ENCODE results near the gene ADCY9. TPM values are rescaled to one million over a fixed set of nuclear protein-coding genes. Genes with fewer than 3 reads are reported as not detected.

Gene ADCY9
- total RNA-seq, 1 experiment from 2014 or later: 11.5 TPM

DNA sequence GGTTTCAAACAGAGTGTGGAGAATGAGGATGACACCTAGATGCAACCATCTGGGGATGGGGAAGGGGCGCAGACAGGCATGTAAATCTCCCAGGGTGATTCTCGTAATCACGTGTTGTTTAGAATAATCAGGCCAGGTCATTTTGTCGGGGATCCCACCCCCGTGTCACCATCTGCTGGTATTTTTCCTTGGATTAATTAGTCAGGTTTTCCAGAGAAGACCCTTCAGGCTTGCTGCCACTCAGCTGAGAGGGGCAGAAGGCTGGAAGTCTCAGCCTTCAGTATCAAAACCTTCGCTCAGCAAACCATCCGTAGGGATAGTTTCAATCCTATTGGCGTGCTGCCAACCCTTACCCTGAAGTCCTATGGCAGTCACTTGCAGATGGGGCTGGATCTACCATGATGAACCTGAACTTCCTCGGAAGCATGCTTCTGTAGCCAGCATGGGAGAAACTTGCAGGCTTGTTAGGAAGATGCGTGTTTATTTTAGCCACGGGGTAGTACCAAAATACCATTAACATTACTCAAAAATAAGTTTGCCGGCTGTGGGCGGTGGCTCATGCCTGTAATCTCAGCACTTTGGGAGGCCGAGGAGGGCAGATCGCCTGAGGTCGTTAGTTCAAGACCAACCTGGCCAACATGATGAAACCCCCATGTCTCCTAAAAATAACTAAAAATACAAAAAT is 7.5 kb upstream of the ADCY9 start (continued):
- TF ChIP-seq ZBTB21 (CRISPR knock-in tag; IDR thresholded peaks at IDR 0.05; ENCODE audit: borderline replicate concordance) (no peak), ETV6 (CRISPR knock-in tag; IDR thresholded peaks at IDR 0.05) (no peak), GRHL2 (CRISPR knock-in tag; IDR thresholded peaks at IDR 0.05; ENCODE audit: insufficient replicate concordance, severe bottlenecking) (no peak)

DNA sequence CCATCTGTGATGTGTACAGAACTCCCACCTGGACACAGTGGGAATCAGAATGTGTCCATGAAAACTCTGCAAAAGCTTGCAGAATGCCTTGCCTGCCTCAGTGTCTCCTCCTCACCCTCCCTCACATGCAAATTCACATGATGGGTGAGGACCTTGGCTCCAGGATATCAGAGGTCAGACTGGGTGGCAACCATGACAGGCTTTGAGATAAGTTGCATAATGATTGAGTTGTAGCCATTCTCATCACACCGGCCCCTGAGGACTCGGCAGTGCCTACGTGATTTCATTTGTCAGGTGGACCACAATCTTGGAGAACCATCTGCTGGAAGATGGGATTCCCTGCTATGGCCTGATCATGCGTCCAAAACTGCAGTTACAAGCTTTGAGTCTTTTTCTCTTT is 3.9 kb upstream of the ADCY9 start:
- H3K27me3 Mint-ChIP-seq (ENCODE audit: low read depth): peaks cover 19% of the 10 kb centered on the region
- CTCF ChIA-PET: interaction anchor here (0.9 kb wide), 1 partner anchor 53 kb away, joined by 3 read pairs; no protein-coding TSS in a partner anchor
- H3K9me3 Mint-ChIP-seq: no peaks in the 10 kb centered on the region
- POLR2A ChIA-PET: interaction anchor here (0.6 to 0.7 kb wide), 2 partner anchors 11 to 284 kb away, joined by 5 to 12 read pairs; no protein-coding TSS in a partner anchor
- H3K27ac Mint-ChIP-seq: no peak overlapping the region
- TF ChIP-seq TCF7 (CRISPR knock-in tag; IDR thresholded peaks at IDR 0.05; ENCODE audit: low read depth): no peak
- TF ChIP-seq, protein P1, sequence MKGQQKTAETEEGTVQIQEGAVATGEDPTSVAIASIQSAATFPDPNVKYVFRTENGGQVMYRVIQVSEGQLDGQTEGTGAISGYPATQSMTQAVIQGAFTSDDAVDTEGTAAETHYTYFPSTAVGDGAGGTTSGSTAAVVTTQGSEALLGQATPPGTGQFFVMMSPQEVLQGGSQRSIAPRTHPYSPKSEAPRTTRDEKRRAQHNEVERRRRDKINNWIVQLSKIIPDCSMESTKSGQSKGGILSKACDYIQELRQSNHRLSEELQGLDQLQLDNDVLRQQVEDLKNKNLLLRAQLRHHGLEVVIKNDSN (CRISPR knock-in tag; IDR thresholded peaks at IDR 0.05): no peak
- TF ChIP-seq, protein P2, sequence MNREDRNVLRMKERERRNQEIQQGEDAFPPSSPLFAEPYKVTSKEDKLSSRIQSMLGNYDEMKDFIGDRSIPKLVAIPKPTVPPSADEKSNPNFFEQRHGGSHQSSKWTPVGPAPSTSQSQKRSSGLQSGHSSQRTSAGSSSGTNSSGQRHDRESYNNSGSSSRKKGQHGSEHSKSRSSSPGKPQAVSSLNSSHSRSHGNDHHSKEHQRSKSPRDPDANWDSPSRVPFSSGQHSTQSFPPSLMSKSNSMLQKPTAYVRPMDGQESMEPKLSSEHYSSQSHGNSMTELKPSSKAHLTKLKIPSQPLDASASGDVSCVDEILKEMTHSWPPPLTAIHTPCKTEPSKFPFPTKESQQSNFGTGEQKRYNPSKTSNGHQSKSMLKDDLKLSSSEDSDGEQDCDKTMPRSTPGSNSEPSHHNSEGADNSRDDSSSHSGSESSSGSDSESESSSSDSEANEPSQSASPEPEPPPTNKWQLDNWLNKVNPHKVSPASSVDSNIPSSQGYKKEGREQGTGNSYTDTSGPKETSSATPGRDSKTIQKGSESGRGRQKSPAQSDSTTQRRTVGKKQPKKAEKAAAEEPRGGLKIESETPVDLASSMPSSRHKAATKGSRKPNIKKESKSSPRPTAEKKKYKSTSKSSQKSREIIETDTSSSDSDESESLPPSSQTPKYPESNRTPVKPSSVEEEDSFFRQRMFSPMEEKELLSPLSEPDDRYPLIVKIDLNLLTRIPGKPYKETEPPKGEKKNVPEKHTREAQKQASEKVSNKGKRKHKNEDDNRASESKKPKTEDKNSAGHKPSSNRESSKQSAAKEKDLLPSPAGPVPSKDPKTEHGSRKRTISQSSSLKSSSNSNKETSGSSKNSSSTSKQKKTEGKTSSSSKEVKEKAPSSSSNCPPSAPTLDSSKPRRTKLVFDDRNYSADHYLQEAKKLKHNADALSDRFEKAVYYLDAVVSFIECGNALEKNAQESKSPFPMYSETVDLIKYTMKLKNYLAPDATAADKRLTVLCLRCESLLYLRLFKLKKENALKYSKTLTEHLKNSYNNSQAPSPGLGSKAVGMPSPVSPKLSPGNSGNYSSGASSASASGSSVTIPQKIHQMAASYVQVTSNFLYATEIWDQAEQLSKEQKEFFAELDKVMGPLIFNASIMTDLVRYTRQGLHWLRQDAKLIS (CRISPR knock-in tag; IDR thresholded peaks at IDR 0.05; ENCODE audit: borderline replicate concordance): no peak
- TF ChIP-seq CBFB (CRISPR knock-in tag; IDR thresholded peaks at IDR 0.05; ENCODE audit: low read depth): no peak
- TF ChIP-seq JAZF1 (CRISPR knock-in tag; IDR thresholded peaks at IDR 0.05): no peak
- TF ChIP-seq, protein P3, sequence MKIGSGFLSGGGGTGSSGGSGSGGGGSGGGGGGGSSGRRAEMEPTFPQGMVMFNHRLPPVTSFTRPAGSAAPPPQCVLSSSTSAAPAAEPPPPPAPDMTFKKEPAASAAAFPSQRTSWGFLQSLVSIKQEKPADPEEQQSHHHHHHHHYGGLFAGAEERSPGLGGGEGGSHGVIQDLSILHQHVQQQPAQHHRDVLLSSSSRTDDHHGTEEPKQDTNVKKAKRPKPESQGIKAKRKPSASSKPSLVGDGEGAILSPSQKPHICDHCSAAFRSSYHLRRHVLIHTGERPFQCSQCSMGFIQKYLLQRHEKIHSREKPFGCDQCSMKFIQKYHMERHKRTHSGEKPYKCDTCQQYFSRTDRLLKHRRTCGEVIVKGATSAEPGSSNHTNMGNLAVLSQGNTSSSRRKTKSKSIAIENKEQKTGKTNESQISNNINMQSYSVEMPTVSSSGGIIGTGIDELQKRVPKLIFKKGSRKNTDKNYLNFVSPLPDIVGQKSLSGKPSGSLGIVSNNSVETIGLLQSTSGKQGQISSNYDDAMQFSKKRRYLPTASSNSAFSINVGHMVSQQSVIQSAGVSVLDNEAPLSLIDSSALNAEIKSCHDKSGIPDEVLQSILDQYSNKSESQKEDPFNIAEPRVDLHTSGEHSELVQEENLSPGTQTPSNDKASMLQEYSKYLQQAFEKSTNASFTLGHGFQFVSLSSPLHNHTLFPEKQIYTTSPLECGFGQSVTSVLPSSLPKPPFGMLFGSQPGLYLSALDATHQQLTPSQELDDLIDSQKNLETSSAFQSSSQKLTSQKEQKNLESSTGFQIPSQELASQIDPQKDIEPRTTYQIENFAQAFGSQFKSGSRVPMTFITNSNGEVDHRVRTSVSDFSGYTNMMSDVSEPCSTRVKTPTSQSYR (CRISPR knock-in tag; IDR thresholded peaks at IDR 0.05): no peak
- no peak for TF ChIP-seq IRF2 (CRISPR knock-in tag; IDR thresholded peaks at IDR 0.05; ENCODE audit: borderline replicate concordance, low read depth)
- TF ChIP-seq, protein P4, sequence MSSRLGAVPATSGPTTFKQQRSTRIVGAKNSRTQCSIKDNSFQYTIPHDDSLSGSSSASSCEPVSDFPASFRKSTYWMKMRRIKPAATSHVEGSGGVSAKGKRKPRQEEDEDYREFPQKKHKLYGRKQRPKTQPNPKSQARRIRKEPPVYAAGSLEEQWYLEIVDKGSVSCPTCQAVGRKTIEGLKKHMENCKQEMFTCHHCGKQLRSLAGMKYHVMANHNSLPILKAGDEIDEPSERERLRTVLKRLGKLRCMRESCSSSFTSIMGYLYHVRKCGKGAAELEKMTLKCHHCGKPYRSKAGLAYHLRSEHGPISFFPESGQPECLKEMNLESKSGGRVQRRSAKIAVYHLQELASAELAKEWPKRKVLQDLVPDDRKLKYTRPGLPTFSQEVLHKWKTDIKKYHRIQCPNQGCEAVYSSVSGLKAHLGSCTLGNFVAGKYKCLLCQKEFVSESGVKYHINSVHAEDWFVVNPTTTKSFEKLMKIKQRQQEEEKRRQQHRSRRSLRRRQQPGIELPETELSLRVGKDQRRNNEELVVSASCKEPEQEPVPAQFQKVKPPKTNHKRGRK (CRISPR knock-in tag; IDR thresholded peaks at IDR 0.05; ENCODE audit: borderline replicate concordance): no peak
- TF ChIP-seq ZNF263 (CRISPR knock-in tag; IDR thresholded peaks at IDR 0.05; ENCODE audit: low read depth): no peak
- TF ChIP-seq, protein P5, sequence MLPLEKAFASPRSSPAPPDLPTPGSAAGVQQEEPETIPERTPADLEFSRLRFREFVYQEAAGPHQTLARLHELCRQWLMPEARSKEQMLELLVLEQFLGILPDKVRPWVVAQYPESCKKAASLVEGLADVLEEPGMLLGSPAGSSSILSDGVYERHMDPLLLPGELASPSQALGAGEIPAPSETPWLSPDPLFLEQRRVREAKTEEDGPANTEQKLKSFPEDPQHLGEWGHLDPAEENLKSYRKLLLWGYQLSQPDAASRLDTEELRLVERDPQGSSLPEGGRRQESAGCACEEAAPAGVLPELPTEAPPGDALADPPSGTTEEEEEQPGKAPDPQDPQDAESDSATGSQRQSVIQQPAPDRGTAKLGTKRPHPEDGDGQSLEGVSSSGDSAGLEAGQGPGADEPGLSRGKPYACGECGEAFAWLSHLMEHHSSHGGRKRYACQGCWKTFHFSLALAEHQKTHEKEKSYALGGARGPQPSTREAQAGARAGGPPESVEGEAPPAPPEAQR (CRISPR knock-in tag; IDR thresholded peaks at IDR 0.05): no peak
- no peak for TF ChIP-seq GTF2I (CRISPR knock-in tag; conservative IDR thresholded peaks at IDR 0.05)
- no peak for TF ChIP-seq NR2C2 (CRISPR knock-in tag; IDR thresholded peaks at IDR 0.05)
- TF ChIP-seq ZNF219 (CRISPR knock-in tag; IDR thresholded peaks at IDR 0.05; ENCODE audit: borderline replicate concordance): no peak
- TF ChIP-seq, protein P6, sequence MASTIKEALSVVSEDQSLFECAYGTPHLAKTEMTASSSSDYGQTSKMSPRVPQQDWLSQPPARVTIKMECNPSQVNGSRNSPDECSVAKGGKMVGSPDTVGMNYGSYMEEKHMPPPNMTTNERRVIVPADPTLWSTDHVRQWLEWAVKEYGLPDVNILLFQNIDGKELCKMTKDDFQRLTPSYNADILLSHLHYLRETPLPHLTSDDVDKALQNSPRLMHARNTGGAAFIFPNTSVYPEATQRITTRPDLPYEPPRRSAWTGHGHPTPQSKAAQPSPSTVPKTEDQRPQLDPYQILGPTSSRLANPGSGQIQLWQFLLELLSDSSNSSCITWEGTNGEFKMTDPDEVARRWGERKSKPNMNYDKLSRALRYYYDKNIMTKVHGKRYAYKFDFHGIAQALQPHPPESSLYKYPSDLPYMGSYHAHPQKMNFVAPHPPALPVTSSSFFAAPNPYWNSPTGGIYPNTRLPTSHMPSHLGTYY (CRISPR knock-in tag; IDR thresholded peaks at IDR 0.05): no peak
- no peak for TF ChIP-seq NFATC4 (CRISPR knock-in tag; IDR thresholded peaks at IDR 0.05)
- no peaks in the 10 kb centered on the region for H3K36me3 Mint-ChIP-seq
- H3K4me3 Mint-ChIP-seq: no peak overlapping the region
- peaks cover 6% of the 10 kb centered on the region for H3K4me1 Mint-ChIP-seq
- DNase-seq (ENCODE audit: low spot score): no peak
- no peak for ATAC-seq
